NCI-H128 (cell line): ENCODE measurements around the gene COL5A2.

Experiments
- DNase-seq: peaks from one replicate; lab custom pipeline; 2025; ENCODE audit not compliant: unreplicated experiment; lab: John Stamatoyannopoulos, UW

Gene COL5A2

DNA sequence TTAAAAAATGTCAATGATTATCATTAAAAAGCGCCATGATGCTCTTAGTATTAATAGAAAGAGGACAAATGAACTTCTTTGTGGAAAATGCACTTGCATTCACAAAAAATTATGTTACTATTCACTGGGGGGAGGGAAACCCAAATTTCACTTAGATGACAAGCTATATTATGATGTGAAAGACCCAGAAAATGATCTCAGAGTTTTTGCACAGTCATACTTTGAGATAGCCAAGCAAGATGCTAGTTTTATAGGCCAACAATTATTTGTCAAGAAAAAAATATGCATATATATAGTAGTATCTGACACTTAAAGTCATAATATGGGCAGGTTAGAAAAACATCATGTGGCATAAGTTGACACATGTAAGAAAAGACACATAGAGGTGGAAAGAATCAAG, 31.6 kb downstream of the COL5A2 start:
- DNase-seq, result no peak

DNA sequence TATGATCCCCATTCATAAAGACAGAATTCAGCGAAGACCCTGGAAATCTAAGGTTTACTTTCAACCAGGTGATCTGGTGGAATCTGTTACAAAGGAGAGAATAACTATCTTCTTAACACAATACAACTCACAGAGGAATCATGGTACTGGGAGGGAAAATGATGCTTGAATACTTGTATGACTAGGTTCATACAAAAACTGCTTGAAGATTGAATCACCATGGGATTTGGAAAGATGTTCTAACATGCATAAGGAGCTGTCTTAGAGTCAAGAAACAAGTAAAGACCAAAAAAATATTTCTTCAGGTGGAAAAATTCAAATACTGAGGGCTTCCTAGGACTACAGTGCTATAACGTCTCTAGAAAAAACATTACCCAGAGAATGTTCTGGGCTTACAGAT, 32.2 kb downstream of the COL5A2 start:
- DNase-seq, result no peak

DNA sequence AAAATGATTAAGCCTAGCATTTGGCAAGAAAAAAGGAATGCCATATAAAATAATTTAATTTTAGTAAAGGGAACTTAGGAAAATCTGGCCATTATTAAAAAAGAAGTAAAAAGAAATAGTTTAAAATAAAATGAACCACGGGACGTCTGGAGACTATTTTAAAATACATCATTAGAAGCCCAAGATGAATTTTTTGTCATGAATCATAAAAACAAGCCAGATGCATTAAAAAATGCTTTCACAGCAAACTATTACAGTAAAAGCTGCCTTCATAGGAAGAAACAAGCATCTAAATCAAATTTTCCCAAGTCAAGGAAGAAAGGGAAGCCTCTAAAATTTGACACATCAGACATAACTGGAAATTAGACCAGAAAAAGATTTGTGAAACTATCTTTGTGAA, 33.0 kb downstream of the COL5A2 start:
- no peak for DNase-seq

DNA sequence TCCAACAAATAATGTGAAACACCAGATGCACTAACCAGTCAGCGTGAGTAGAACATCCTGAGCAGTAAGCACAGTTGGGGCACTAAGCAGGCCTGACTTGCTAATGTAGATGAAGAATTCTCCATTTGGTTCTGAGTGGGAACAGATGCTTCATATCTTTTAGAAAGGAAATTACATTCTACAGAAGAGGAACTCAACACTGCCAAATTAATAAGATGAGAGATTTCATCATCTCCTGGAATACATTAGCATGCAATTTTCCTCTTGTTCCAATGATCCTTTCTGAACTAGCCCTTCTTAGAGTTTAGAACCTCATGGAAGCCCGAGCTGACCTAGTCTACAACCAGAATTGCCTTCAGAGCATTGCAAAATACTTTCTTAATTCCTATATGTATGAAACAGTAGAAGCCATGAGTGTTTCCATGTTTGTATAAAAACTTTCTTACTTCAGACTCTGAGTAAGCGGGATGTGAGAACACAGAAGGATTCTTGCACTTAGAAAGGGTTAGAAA, 34.8 kb downstream of the COL5A2 start:
- DNase-seq, result no peak

DNA sequence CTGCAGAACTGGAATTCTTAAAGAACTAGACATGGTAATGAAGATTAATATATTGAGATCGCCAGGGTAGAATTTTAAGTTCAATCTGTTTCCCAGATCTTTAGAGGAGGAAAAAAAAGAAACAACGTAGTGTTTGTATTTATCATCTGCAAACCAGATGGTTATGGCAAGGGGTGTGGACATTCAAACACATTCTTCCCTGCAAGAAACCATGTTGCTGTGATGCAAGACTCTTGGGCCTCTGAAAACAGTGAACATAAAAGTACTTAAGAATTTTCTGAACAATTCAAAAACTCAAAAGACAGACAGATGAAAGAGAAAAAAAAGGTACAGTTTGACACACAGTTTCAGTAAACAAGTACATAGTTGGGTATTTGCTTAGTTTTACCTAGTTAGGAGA, 35.6 kb downstream of the COL5A2 start:
- DNase-seq, result no peak

DNA sequence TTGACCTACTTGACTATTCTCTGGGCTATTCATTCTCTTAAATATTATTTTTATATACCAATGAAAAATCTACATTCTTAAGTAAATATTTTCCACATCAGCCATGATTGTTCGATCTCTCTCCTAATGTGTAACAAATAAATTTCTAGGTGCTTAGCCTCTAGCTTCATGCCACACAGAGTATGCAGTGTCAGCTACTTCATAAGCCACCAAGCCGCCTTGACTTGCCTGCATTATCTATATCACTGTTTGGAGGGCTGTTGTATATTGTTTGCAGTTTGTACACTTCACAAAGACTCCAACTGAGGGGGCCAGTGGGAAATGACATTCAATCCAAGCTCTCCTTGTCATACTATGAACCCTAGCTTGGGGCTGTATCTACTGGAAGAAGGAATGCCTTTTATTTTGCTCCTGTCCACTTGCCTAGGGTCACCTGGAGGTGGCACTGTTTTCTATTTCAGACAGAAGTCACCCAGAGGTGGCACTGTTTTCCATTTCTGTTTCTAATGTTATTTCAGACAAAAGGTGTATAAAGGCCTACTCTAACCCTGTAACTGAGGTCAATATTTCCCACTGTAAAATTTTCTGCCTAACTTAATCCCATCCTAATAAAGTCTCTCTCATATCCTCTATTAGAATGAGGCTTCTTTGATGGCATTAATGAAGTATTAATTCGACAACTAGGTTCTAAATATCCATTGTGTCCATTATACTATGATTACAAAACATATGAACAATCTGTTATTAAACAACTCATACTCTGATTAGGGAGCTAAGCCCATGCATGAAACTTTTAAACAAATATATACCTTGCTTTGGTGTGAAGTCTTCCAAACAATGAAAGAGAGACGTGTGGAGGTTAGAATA, 36.4 kb downstream of the COL5A2 start:
- no peak for DNase-seq

DNA sequence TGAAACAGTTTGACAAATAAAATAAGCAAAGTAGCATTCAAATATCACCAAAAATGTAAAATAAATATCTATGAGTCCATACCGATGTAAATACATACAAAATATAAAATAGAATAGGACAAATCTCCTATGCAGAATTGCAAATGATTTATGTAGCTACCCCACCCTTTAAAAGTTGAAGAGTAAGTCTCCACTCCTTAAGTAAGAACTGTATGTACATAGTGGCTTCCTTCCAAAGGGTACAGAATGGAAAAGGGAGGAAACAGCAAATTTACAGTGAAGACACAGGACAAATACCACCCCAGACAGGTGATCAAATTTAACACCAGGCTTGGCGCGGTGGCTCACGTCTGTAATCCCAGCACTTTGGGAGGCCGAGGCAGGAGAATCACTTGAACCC, 40.8 kb downstream of the COL5A2 start:
- no peak for DNase-seq

DNA sequence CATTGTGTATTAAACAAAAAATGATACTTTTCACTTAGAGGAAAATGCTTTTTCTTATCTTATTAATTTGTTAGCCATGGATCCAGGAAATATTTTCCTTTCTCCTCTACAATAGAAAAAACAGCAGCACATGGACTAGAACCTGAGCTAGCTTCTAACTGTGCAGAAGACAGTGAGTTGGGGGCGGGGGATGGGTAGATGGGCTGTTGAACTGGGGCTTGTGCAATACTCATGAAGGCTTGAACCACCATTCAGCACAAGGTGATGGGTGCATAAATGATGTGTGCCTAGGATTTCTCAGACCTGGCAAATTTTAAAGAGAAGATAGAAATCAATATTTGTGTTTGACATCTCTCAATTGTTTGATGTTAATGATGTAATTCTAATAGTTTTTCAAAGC, 42.0 kb downstream of the COL5A2 start:
- no peak for DNase-seq

DNA sequence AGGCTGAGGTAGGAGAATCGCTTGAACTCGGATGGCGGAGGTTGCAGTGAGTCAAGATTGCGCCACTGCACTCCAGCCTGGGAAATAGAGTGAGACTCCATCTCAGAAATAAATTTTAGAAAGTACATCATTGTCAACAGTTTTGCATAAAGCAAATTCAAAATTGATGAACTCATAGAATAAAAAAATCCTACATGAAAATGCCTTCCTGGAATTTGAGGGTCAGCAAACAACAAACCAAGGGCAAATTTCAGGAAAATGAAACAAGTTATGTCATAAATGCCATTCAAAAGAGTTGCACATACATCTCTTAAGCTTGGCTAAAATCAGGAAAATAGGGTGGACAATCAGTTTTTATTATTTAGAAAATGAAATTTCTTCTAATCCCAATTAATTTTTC, 45.1 kb downstream of the COL5A2 start:
- DNase-seq, result no peak

DNA sequence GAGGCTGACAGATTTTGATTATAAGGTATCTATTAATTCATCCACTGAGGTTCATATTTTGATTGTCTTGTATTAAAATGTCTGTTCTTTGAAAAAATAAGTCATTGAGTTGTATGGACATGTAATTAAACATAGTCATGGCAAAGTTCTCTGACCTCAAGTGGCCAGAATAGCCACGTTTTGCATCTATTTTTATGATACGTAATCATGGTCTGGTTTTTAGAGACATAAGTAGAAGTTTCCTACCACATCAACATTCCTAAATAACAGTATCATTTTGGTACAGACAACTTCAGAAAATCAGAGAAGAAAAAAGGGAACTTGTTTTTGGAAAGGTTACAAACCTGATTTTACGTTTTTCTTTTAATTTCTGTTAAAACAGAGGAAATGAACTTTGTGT, 47.6 kb downstream of the COL5A2 start:
- no peak for DNase-seq

DNA sequence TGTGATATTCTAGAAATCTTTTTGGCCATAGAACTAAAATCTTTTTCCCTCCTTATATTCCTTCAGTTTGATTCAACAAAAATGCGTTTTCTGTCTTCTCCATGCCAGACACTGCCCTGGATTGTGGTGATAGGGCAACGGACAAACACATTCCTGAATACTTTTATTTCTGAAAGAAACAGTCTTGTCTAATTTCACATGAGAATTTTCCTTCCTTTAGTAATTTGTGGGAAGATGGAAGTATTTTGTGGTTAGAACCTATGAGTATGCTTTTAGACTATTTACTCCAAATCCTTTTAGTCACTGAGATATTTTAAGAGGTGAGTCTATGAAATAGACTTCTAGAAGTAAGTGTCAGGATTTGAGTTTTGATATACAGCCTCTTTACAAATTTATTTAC, 49.6 kb downstream of the COL5A2 start:
- no peak for DNase-seq

DNA sequence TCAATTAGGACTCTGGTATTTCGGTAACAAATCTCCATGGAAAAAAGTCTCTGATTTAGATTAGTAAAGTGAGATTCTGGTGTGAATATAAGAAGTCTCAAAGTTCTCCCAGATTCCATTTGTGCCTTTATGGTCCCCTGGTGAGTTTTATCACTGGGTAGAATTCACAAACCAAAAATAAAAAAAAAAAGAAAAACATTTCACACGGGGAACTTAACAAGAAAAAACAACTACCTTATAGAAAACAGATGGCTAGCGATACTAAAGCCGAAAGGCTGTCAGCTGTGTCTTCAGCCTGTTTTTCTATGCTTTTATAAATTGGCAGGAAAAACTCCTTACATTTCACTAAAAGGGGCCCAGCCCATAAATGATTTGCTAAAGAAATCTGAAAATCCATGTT, 50.6 kb downstream of the COL5A2 start:
- no peak for DNase-seq

DNA sequence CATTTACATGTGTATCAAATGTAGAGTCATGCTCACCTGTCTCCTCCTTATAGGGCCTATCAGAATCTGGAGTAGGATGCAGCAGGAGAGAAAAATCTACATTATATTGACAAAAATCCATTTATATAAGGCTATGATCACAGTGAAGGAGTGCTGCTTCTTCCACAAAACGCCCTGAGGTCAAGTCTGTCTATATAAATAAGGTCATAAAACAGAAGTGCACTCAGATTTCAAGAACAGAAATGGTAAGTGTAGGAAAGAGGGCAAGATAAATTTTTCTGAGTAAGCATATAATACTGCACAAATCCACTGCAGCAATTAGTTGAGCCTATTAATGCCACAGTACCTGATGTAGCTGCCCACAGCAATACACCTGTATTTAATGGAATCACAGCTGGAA, 51.8 kb downstream of the COL5A2 start:
- no peak for DNase-seq

DNA sequence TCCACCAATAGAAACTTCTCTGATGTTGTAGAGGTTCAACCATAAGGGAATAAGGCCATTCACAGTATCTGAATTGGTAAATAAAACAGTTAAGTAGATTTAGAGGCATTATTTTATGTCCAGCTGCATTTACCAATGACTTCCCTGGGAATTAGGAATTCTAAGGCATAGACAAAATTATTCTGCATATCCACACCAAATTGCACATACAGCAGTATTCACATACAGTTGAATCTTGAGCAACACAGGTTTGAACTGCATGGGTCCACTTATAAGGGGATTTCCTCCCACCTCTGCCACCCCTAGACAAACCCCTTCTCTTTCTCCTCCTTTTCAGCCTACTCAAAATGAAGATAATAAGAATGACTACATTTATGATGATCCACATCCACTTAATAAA, 54.4 kb downstream of the COL5A2 start:
- DNase-seq, result no peak

DNA sequence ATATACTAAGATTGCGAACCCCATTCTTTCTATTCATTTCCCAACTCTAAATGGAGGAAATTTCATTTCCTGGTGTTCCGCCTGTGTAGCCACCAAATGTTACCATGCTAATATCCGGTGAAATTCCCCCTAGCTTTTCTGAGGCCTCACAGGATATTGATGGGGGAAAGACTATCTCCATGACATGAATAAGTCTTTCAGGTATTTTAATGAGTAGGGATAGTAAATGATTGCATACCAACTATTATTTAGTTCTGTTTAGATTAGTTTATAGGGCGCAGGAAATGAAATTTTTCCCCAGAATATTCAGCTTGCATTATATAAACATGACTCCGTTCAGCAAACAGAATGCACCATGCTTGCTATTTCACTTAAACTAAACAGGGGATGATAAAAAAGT, 55.4 kb downstream of the COL5A2 start:
- DNase-seq, result no peak

DNA sequence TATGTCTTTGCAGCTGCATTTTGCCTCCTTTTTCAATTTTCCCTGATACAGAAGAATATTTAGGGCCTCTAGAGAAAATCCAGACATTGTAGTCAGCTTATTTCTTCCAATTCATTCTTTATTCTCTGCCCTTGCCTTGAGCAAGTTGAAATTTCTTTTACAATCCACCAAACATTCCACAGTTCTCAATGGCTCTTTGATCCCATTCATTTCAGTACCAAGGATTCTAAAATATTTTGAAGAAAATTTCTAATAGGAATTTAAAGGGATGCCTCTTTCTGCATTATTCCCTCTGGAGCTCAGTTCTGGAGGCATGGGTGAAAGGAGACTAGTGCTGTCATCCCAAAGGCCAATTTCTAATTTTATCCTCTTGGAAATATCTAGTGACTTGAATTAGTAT, 61.2 kb downstream of the COL5A2 start:
- DNase-seq, result no peak

DNA sequence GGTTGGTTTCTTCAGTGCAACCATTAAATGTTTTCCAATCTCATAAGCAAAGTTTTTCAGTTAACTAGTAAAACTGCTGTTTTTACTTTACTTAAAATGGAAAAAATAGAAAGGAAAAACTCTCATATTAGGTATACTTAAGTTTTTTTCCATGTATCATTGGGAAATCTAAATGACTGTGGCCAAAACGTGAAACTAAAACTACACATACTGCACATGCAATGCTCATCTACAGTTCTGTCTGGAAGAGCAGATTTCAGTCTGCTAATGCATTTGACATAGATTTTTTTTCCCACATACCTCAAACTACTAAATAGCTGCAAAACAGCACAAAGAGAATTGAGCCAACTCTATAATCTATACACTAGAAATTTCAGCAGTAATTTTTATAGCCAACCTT, 62.6 kb downstream of the COL5A2 start:
- no peak for DNase-seq

DNA sequence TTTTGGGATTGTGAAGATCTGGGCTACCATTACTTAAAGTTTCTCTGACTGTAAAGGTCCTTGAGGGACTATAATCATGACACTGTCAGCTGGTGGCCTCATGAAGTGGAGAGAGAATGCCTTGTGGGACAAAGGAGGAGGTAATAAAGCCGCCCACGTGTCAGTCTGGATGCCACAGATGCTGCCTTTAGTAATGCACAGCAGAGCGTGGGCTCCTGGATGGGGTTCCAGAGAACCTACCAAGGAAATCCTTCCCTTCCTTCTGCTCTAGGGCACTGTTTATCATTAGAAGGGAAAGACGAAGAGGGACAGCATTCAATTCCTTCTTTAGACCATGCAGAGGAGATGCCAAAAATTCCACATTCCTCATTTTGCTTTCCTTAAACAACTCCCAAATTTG, 63.5 kb downstream of the COL5A2 start:
- no peak for DNase-seq

DNA sequence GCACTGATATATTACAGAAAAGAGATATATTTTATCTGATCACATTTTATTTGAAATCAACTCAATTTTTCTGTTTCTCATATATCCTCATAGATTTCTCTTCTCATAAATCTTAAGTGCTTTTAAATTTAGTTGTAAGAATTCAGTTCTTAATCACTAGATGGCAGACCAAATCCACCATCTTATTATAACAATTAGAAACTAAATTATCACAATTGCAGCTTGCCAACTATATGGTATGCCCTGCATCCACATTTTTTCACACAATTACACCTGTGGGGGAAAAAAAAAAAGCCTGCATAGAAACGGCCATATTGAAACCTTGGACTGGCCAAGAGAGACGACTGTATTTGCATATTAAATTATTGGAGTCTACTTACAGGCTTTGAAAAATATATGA, 64.4 kb downstream of the COL5A2 start:
- no peak for DNase-seq

DNA sequence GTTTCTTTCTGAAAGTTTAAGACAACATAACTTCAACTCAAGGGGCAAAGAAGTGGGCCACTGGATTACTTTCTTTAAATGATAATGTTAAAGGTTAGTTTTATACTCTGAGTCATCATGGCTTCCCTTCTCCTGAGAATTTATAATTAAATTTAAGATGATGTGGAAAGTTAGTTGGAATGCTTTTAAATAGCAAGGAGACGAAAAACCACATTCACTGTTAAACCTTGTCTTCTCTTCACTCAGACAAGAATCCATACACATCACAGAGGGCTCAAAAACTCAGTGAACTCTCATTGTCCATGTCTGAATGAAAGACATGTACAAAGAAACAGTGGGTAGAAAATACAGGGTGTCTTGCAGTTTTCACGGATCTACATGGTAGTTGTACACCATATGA, 65.6 kb downstream of the COL5A2 start:
- DNase-seq, result no peak

DNA sequence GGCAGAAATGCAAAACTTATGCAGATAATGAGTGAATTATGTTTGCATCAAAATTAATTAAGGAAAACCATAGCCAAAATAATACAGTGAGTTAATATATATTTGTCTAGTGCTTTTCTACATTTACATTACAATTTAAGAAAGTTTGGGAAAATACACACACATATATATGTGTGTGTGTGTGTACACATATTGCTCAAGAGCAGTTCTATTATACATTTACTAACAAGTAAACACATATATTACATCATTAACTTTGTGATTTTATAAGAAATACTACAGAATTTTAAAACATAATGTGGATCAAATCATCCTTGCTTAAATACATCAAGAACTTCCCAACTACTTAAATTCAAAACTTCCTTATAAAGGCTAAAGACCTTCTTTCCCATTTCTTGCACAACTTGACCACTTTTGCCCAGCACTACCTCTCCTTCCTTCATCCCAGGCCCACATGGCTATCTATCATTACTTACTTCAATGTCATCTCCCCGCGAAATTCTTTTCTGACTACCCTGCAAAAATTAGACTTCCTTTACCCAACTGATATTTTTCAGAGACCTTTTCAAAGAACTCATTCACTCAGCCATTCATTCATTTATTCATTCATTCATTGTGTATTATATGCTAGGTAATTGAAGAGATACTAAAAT, 68.4 kb downstream of the COL5A2 start:
- DNase-seq, result no peak

DNA sequence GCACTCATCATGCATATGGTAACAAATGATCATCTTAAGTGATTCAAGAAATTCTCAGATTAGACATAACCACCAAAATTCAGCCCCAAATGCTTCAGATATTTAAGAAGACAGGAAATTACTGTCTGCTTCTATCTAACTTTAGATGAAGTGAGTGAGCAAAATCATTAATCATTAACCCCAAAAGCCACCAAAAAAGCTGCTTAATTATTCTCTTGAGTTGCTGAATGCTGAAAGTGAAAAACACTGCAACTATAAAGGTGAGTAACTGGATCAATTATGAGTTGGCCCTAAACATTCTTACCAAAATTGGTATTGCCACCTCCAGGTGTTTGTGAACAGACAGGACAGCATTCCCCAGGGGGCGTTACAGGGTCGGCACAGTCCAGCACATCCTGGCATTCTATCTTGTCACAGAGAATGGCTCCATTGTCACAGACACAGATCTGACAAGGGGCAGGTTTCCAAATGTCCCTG, 69.6 kb downstream of the COL5A2 start:
- DNase-seq, result no peak
